ENCODE measurements around the gene SBNO2.

SBNO2 gene

DNA sequence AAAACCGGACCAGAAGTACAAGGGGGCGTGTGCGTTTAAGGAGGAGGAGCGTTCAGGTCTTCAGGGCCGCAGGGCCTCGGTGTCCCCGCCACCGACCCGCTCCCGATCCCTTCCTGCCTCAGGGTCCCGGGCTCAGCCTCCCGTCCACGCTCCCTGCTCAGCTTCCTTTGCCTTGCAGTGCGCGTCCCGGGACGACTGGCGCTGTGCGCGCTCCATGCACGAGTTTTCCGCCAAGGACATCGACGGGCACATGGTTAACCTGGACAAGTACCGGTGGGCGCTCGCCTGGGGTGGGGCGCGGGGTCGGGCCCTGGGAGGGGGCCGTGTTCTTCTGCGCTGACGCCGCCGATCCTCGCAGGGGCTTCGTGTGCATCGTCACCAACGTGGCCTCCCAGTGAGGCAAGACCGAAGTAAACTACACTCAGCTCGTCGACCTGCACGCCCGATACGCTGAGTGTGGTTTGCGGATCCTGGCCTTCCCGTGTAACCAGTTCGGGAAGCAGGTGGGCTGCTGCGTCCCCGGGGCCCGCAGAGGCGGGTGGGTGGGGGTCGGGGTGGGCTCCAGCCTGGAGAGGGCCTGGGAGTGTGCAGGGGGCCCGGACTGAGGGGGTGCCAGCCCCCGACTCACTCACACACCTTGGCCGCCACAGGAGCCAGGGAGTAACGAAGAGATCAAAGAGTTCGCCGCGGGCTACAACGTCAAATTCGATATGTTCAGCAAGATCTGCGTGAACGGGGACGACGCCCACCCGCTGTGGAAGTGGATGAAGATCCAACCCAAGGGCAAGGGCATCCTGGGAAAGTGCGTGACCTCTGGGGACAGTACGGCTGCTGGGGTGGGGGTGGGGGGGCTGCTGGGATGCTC, 68.8 kb downstream of the SBNO2 start:
- DNase-seq (ENCODE audit: low spot score) = peak; percentile 59

DNA sequence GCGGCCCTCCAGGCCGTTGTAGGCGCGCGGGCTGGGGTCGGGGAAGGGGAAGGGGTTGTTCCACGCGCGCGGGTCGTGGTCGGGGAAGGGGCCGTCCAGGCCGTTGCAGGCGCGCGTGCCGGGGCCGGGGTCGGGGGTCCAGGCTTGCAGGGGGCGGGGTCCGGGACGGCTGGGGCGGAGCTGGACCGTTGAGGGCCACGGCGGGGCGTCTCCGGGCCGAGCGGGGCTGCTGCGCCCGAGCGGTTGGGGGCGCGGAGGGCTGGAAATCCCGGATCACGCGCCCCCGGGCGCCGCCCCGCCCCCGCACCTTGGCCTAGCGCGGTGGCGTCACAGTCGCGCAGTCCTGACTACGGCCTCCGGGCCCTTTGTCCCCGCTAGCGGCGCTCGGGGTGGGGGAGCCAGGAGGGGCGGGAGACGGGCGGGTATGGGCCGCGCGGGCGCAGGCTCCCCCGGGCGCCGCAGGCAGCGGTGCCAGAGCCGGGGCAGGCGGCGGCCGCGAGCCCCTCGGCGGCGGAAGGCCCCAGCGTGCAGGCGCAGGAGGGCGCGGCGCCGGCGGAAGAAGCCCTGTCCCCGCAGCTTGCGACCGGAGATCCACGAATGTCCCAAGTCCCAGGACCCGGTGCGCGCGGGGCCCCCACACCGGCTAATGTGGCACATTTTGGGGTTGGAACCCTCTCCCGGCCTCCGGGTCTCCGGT, 69.6 kb downstream of the SBNO2 start:
- peak; percentile 75 for DNase-seq (ENCODE audit: low spot score)

DNA sequence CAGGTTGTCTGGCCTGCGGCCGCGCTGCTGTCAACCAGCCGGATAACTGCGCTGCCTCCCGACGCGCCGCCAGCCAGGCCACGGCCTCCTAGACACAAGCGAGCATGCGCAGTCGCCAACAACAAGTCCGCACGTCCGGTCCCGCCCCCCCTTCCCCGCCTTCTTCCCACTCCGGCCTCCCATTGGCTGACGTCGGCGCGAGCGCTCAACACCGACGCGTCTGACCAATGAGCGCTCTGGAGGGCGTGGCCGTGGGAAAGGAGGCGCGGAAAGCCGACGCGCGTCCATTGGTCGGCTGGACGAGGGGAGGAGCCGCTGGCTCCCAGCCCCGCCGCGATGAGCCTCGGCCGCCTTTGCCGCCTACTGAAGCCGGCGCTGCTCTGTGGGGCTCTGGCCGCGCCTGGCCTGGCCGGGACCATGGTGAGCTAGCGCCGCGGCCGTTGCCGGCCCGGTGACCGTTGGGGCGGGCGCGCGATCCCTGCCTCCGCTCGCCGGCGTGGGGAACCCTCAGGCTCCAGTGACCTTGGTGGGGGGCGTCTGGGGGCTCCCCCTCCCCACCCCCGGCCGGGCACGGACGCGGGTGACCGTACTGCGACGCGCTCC, 70.3 kb downstream of the SBNO2 start, which contains the start of gene GPX4:
TSS of gene GPX4 (plus strand) at position 287 of the 603 bp plus-strand sequence. CDS start at position 337, 50 bp downstream.
- peak; percentile 99 for DNase-seq (ENCODE audit: low spot score)

DNA sequence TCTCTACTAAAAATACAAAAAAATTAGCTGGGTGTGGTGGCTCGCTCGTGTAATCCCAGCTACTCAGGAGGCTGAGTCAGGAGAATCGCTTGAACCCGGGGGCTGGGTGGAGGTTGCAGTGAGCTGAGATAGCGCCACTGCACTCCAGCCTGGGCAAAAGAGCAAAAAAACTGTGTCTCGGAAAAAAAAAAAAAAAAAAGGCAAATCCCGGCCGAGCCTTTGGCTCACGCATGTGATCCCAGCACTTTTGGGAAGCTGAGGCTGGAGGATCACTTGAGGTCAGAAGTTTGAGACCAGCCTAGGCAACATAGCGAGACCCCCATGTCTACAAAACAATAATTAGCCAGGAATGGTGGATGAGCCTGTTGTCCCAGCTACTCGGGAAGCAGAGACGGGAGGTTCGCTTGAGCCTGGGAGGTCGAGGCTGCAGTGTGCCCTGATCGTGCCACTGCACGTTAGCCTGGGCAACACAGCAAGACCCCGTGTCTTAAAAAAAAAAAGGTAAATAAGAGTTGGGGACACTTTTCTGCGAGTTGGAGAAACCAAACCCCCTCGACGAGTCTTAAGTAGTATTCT, 70.8 kb downstream of the SBNO2 start:
- DNase-seq (ENCODE audit: low spot score) = no peak

DNA sequence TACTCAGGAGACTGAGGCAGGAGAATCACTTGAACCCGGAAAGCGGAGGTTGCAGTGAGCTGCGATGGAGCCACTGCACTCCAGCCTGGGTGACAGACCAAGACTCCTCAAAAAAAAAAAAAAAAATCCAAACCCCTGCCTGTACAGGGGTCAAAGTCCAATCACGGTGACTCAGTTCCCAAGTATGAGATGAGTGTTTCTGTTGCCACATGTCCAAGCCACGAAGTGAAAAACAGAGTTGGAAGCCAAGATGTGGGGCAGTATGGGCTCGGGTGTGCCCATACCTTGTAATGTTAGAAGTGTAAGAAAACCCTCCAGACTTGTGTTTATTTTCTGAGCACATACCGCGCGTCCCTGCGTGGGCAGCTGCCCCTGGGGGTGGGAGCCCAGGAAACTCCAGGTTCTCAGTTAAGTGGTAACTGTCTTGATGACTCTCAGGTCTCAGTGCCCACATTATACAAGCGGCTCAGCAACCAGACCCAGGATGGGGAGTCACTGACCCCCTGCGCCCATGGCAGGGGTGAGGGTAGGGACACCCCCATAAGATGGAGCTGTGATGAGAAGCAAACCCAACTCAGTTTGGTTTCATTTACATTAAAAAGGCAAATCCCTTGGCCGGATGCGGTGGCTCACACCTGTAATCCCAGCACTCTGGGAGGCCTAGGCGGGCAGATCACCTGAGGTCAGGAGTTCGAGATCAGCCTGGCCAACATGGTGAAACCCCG, 71.5 kb downstream of the SBNO2 start:
- peak; percentile 85 for DNase-seq (ENCODE audit: low spot score)

DNA sequence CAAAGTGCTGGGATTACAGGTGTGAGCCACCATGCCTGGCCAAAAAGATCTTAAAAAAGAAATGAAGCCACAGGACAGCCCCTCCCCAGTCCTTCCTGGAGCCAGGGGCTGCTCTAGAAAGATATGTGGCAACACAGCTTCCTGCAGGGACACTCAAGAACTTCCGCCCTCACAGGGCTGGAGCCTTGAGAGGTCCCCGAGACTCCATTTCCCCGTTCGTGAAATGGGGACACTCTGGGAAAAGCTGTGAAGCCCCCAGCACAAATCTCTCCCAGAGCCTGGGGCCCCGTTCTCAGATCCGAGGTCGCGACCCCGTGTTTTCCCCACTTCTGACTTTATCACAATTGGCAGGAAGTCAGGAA, 72.8 kb downstream of the SBNO2 start:
- DNase-seq (ENCODE audit: low spot score) = no peak

DNA sequence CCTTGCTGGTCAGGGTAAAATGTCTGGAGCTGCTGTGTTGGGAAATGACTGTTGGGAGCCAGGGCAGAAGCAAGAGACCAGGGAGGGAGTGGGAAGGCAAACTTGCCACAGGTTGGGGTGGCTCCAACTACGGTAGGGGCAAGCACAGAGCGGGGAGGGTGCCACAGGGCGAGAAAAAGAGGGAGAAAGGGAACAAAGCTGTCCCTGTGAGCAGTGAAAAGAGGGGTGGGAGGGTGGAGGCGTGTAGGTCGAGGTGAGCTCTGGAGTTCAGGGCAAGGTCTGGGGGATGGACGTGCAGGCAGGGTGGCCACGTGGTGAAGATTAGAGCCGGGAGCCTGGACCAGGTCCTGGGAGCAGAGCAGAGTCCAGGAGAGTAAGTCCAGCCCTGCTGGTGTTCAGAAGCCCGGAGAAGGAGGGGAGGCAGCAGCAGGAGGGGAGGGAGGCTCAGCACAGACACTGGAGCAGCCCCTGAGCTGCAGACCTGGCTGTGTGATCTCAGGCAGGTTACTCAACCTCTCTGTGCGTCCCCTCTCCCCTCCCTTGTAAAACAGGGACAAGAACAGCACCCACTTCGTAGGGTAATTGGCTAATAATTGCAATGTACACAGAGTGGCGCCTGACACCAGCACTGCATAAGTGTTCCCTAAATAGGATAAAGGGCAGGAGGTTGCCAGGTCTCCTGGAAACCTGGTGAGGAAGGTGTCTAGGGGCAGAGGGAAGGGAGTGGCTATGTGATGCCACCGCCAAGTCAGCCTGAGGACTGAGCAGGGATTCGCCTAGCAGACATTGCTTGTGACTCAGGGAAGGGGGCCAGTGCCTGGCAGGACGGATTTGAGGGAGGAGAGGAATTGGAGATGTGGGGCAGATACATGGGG, 75.7 kb downstream of the SBNO2 start:
- no peak for DNase-seq (ENCODE audit: low spot score)

DNA sequence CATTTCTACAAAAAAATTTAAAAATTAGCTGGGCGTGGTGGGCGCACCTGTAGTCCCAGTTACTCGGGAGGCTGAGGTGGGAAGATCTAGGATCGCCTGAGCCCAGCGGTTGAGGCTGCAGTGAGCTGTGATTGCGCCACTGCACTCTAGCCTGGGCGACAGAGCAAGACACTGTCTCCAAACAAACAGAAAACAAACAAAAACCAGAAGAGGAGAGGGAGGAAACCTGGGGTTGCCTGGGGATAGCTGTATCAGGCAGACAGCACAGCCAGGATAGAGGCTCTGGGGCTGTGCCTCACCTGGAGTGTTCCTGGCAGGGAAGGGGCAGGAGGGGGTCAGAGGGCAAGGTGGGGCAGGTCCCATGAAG, 76.3 kb downstream of the SBNO2 start:
- DNase-seq (ENCODE audit: low spot score) = no peak

DNA sequence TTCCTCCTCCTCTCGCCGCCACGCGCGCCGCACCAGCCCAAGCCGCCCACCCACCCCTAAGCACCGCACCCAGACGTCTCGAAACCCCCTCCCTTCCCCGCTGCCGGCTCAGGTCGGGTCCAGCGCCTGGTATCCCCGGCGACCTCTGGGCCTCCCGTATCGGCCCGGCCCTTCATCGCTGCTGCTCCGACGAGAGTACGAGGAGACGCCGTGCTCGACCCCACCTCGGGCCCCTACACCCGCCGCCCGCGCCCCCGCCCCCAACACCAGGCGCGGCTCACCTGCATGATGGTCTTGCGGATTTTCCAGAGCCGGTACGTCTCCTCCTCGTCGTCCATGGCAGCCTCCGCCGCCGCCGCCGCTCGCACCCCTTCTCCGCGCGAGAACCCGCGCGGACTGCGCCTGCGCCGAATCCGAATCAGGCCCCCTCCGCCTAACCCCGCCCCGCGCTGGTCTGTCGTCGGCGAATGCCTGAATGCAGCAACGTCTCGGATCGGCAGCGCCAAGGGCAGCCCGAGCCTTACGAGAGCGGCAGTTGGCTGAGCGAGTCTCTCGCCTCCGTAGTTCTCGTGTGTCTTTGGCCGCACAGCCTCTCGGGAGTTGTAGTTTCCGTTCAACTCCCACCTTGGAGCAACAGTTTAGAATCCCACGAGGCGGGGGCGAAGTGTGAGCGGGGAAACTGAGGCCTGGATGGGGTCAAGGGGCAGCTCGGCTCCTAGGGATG, 78.9 kb downstream of the SBNO2 start, which contains the start of gene POLR2E:
TSS of gene POLR2E (minus strand) at position 398 of the 724 bp plus-strand sequence. CDS start at position 338, 60 bp downstream.
- peak; percentile 98 for DNase-seq (ENCODE audit: low spot score)

DNA sequence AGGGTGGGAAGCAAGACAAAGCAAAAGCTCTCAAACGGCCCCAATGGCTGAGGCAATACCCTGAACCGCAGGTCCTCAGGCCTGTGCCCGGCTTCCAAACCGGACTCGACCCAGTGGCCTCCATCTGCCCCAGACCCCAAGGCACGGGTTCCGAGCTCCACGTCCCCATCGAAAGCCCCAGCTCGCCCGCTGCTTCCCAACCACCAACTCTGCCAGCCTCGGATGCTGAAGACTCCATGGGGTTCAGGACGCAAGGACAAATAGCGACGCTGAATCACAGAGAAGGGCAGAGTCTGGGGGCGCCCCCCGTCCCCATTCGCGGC, 79.5 kb downstream of the SBNO2 start:
- no peak for DNase-seq (ENCODE audit: low spot score)

DNA sequence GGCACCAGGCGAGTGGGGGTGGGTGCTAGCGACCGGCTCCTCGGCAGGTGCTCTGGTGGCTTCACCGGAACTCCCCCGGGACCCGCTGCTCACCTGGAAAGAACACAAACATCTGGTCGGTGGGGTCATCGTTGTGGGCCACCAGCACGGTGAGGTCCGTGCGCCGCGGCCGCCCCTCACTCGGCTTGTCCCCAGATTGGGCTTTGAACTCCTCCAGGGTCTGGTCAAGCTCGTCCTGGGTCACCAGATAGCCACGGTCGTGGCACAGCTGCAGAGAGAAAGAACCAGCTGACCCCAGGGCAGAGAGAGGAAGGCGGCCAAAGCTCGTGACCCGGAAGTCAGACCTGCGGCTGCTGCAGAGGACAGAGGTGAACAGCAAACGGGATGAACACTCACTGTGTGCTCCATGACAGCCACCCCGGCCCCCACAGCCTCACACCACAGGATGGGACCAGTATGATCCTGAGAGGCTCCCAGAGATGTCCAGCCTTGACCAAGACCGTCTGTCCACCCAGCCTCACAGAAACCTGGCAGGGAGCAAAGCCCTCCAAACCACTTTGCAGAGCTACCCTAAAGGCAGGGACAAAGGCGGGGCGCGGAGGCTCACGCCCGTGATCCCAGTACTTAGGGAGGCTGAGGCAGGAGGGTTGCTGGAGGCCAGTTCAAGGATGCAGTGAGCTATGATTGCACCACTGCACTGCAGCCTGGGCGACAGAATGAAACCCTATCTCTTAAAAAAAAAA, 80.1 kb downstream of the SBNO2 start:
- no peak for DNase-seq (ENCODE audit: low spot score)

DNA sequence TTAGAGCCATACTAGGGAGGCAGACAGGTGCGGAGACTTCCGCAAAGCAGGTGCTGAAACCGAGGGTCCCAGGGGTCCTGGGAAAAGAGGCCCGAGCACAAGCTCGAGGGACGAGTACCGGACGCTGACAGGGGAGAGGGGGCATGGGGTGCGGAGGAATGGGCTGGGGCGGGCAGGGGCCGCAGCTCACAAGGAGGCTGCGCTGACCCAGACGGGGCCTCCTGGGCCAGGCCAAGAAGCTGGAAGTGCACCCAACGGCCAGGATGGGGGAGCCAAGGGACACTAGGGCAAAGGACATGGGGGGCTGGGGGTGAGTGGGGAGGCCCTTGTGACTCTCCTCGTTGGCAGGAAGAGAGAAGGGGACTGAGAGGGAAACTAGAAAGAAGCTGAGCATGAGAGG, 80.7 kb downstream of the SBNO2 start:
- DNase-seq (ENCODE audit: low spot score) = no peak

DNA sequence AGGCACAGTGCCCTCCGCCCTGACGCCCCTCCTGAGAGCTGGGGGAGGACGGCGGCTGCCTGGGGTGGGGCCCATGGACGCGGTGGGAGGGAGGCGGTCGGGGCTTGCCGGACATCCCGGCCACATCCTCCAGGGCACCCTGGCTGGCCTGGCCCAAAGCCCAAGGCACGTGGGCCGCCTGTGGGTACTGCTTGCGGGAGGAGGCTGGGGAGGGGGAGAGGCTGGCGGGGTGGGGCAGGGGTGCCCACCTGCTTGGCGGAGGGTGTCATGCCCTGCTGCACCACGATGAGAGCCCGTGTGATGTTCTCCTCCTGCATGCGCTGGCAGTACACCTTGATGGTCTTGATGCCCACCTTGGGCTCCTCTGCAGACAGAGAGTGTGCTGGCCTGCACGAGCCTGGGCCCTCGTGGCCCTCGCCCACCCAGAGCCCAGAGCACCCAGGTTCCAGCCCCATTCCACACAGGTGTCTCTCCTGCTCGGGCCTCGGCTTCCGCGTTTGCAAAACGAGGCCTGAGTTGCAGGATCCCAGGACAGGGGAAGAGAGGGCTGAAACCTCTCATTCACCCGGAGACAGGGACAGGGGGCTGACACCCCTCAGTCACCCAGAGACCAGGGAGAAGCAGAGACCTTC, 82.4 kb downstream of the SBNO2 start:
- no peak for DNase-seq (ENCODE audit: low spot score)

DNA sequence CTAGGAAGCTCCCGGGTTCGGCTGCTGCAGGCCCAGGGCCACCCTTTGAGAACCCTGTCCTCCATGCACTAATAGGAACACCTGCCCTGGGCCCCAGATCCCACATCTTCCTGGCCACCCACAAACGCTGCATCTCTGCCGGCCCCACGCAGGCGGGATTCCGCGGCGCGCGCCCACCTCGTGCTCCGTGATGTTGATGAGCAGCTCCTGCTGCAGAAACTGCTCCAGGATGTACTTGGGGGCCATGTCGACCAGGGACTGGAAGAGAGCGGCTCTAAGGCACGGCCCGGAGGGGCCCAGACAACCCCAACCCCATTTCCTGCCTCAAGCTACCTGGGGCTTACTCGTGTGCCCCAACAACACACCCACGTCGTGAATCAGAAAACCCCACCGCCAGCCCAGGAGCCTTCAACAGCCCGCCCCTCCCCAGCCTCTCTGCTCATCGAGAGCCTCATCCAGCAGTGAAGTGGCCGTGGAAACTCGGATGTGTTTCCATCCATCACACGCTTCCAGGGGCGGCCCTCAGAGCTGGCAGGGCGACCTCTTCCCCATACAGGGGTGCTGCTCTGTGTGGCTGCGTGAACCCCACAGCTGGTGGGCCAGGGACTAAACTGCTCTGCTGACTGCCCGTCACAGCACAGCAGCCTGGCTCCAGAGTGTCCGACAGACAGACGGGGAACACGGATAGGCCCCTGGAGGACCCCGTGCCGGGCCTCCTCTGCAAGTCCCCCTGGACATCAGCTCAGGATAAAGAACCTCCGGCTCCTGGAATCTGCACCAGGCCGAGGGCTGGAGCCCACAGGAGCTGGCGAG, 83.1 kb downstream of the SBNO2 start:
- DNase-seq (ENCODE audit: low spot score) = no peak

DNA sequence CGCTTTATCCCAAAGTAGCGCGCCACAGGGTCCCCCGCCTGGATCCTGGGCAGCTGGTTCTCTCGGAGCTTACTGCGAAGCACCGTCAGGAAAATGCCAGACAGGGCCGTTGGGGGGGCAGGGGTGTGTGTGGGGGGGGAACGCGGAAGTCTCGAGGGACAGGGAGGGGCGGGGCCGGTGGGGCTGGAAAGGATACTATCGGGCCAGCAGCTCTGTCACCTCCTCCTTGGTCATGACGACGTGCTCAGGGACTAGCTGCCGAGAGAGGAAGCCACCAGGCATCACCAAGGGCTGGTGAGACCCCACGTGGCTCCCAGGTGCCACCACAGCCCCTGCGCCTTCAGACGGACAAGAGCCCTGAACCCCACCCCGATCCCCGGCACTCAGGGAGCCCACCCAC, 84.2 kb downstream of the SBNO2 start:
- no peak for DNase-seq (ENCODE audit: low spot score)

DNA sequence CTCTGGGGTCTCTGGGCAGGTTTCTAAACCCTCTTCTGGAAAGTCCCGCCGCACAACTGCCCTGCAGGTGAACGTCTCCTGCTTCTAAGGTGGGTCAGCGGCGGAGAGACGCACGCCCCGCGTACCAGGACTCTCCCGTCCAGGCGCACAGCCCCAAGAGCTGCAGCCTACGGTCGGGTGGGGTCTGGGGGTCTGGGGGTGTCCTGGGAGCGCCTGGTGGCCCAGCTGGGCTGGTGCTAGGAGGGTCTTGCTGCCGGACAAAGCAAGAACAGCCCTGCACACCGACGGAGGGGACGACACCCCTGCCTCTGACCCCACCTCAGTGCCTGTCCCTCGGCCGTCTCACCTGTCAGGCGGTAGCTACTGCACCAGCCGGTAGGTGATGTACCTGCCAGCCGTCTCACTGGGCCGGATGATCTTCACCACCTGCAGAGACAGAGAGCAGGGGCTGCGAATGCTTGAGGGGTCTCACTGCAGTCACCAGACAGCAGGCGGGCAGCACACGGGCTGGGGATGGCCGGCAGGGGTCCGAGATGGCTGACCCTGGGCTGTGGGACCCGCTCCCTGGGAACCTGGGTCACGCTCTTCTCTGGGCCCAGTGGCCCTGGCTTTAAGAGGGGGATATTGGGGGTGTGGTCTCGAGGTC, 84.8 kb downstream of the SBNO2 start:
- no peak for DNase-seq (ENCODE audit: low spot score)

DNA sequence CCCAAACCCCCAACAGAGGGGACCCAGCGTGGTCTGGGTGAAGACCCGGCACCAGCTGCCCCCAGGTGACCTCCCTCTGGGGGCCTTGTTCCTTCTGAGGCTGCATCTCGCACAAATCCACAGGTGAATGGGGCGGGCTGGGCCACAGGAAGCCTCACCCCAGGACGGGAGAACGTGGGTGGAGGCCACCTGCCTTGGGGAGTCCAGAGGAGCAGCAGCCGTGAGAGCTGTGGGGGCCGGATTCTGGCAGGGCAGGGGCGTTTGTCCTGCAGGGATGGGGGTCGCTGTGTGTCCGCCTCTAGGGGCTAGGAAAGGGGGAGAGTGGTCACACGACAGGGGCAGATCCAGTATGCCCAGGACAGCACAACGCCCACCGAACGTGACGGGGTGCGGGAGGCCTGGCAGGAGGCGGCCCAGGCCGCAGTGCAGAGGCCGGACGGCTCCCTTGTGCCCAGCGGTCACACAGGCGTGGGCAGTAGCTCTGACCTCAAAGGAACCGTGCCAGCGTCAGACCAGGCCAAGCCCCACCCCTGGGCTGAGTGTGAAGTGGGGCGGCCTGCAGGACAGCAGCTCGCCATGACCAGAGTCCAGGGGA, 85.6 kb downstream of the SBNO2 start:
- DNase-seq (ENCODE audit: low spot score) = no peak
